GM21825 (cell line): Measurements from ENCODE around the gene PI4K2B.
"Not testable (repeated sequence)": the region's sequence is repeated elsewhere in the genome, so short reads cannot be mapped to it uniquely, and the experiment has no call there.

Experiments
- ATAC-seq: cut with Tn5 transposase; IDR thresholded peaks from one replicate; pipeline ENCODE4 v1.9.1; 2021; ENCODE audit warnings: mild to moderate bottlenecking, moderate library complexity; ENCODE audit not compliant: unreplicated experiment

Gene PI4K2B

GRCh38 chr4:25240754-25241210, 6.9 kb downstream of the PI4K2B start:
- not testable (repeated sequence) for ATAC-seq

GRCh38 chr4:25242195-25242594, 8.4 kb downstream of the PI4K2B start:
- ATAC-seq, result not testable (repeated sequence)

- no peak for ATAC-seq
These were observed 11.3 kb downstream of the PI4K2B start for GRCh38 chr4:25245181-25245580.

GRCh38 chr4:25246680-25247611, 13.1 kb downstream of the PI4K2B start:
- ATAC-seq, result no peak

- not testable (repeated sequence) for ATAC-seq
These were observed 15.0 kb downstream of the PI4K2B start for GRCh38 chr4:25248875-25249274.

- not testable (repeated sequence) for ATAC-seq
These were observed 15.7 kb downstream of the PI4K2B start for GRCh38 chr4:25249494-25249893.

- no peak for ATAC-seq
These were observed 18.6 kb downstream of the PI4K2B start for GRCh38 chr4:25252230-25253070.

GRCh38 chr4:25253071-25253445, 19.2 kb downstream of the PI4K2B start:
- no peak for ATAC-seq

- not testable (repeated sequence) for ATAC-seq
These were observed 20.0 kb downstream of the PI4K2B start for GRCh38 chr4:25253786-25254185.

- no peak for ATAC-seq
These were observed 25.2 kb downstream of the PI4K2B start for GRCh38 chr4:25258980-25259578.

- ATAC-seq, result no peak
These were observed 38.0 kb downstream of the PI4K2B start for GRCh38 chr4:25271866-25272265.

- ATAC-seq, result no peak
These were observed 46.4 kb downstream of the PI4K2B start for GRCh38 chr4:25280210-25280609.

- no peak for ATAC-seq
These were observed 50.1 kb downstream of the PI4K2B start for GRCh38 chr4:25283948-25284347.

GRCh38 chr4:25284466-25284865, 50.6 kb downstream of the PI4K2B start:
- no peak for ATAC-seq

GRCh38 chr4:25290490-25291067, 56.7 kb downstream of the PI4K2B start:
- ATAC-seq, result no peak

- no peak for ATAC-seq
These were observed 57.4 kb downstream of the PI4K2B start for GRCh38 chr4:25291158-25291733.

- ATAC-seq, result no peak
These were observed 63.9 kb downstream of the PI4K2B start for GRCh38 chr4:25297528-25298242.

GRCh38 chr4:25299476-25300203, 65.8 kb downstream of the PI4K2B start:
- no peak for ATAC-seq

- ATAC-seq, result no peak
These were observed 67.6 kb downstream of the PI4K2B start for GRCh38 chr4:25301471-25301870.
